Calu3 (cell line): ENCODE results near the gene KLK13. TPM values are rescaled to one million over a fixed set of nuclear protein-coding genes. Genes with fewer than 3 reads are reported as not detected.

Experiments used
- BruUV-seq: library from RNA; stranded (reverse); fragments of 400-500 nt; replicated peaks from 2 replicates; lab custom pipeline; 2021; lab: Mats Ljungman, UMichigan
- CTCF ChIA-PET: fragments of 300-600 bp; sonication (Branson Sonifier 250); formaldehyde crosslinking; loops from one replicate; lab custom pipeline; 2022; ENCODE audit warnings: antibody characterized with exemption; lab: Charles Lee
- DNase-seq: peaks from one replicate; pipeline ENCODE4 v3.0.0; 2022
- H3K27ac Mint-ChIP-seq: one replicate; pipeline ENCODE4 v1.8.0; 2022; ENCODE audit warnings: mixed read lengths; ENCODE audit not compliant: unreplicated experiment
- H3K27me3 Mint-ChIP-seq: one replicate; pipeline ENCODE4 v1.8.0; 2022; ENCODE audit warnings: mixed read lengths; ENCODE audit not compliant: unreplicated experiment
- H3K36me3 Mint-ChIP-seq: one replicate; pipeline ENCODE4 v1.8.0; 2022; ENCODE audit warnings: mild to moderate bottlenecking, moderate library complexity, mixed read lengths; ENCODE audit not compliant: insufficient read depth, unreplicated experiment
- H3K4me1 Mint-ChIP-seq: one replicate; pipeline ENCODE4 v1.8.0; 2022; ENCODE audit warnings: mild to moderate bottlenecking, low read depth, mixed read lengths; ENCODE audit not compliant: unreplicated experiment
- H3K4me3 Mint-ChIP-seq: one replicate; pipeline ENCODE4 v1.8.0; 2022; ENCODE audit warnings: mild to moderate bottlenecking, low read depth, moderate library complexity, mixed read lengths; ENCODE audit not compliant: unreplicated experiment
- H3K9me3 Mint-ChIP-seq: one replicate; pipeline ENCODE4 v1.8.0; 2022; ENCODE audit warnings: low read depth, mixed read lengths; ENCODE audit not compliant: unreplicated experiment
- CTCF ChIP-seq: fragments of 200-600 bp; IDR thresholded peaks from one replicate; pipeline ENCODE4 v1.8.0; 2022; ENCODE audit warnings: antibody characterized with exemption; ENCODE audit not compliant: unreplicated experiment
- intact Hi-C: fragments of 100-400 bp; cut with micrococcal nuclease; formaldehyde crosslinking; loops from one replicate; pipeline ENCODE4 v1.10.0; 2022; ENCODE audit not compliant: unreplicated experiment
- total RNA-seq: library from RNA; stranded (reverse); gene quantifications from 2 replicates; pipeline ENCODE4 v1.2.3, GENCODE V29; 2022

KLK13 gene
- total RNA-seq, 1 experiment from 2014 or later = not detected

GRCh38 chr19:51016798-51017683 lies 47.9 kb downstream of the KLK13 start:
- peak overlapping the region; percentile 86 for H3K27ac Mint-ChIP-seq

GRCh38 chr19:51015691-51016267 lies 49.1 kb downstream of the KLK13 start:
- Mint-ChIP-seq H3K27ac (no peak overlapping the region), H3K27me3 (peaks cover 4% of the 10 kb centered on the region), H3K4me1 (peaks cover 33% of the 10 kb centered on the region), H3K9me3 (no peaks in the 10 kb centered on the region), H3K4me3 (peak overlapping the region; percentile 89), H3K36me3 (peaks cover 57% of the 10 kb centered on the region)
- CTCF ChIA-PET = interaction anchor here (1.6 to 2.2 kb wide), 3 partner anchors 24 to 117 kb away, joined by 6 to 38 read pairs (median 9); partner anchors contain the start of gene KLK6
- no peak for TF ChIP-seq CTCF
- no TSS peak for BruUV-seq
- DNase-seq = no peak
- intact Hi-C loops = loop anchor here (1.0 to 10.0 kb wide), 2 partner anchors 85 to 211 kb away; no protein-coding TSS in a partner anchor

More at GRCh38 chr19:51016798-51017683, 47.9 kb downstream of the KLK13 start:
- Mint-ChIP-seq H3K4me3 (peak overlapping the region; percentile 89), H3K4me1 (peaks cover 30% of the 10 kb centered on the region), H3K36me3 (peaks cover 57% of the 10 kb centered on the region), H3K27me3 (no peaks in the 10 kb centered on the region), H3K9me3 (no peaks in the 10 kb centered on the region)
- TF ChIP-seq CTCF = peak; percentile 98
- intact Hi-C loops = loop anchor here (1.0 to 10.0 kb wide), 3 partner anchors 49 to 212 kb away; no protein-coding TSS in a partner anchor
- CTCF ChIA-PET = interaction anchor here (0.5 to 3.2 kb wide), 25 partner anchors 15 to 1543 kb away, joined by 3 to 43 read pairs (median 6); partner anchors contain the start of genes KLK6 and KLK8
- DNase-seq = peak; percentile 98
- no TSS peak for BruUV-seq

- DNase-seq = no peak
- Mint-ChIP-seq H3K27me3 (peaks cover 19% of the 10 kb centered on the region), H3K27ac (no peak overlapping the region), H3K9me3 (no peaks in the 10 kb centered on the region), H3K4me3 (no peak overlapping the region), H3K4me1 (peaks cover 37% of the 10 kb centered on the region), H3K36me3 (peaks cover 48% of the 10 kb centered on the region)
- CTCF ChIA-PET = no interaction called here
- intact Hi-C loops = loop anchor here (10.0 kb wide), 1 partner anchor 209 kb away; no protein-coding TSS in a partner anchor
- TF ChIP-seq CTCF = no peak
- BruUV-seq = no TSS peak
Measured at GRCh38 chr19:51014242-51014641, 50.6 kb downstream of the KLK13 start.

GRCh38 chr19:51012661-51013190 lies 52.2 kb downstream of the KLK13 start:
- intact Hi-C loops = loop anchor here (10.0 kb wide), 1 partner anchor 208 kb away; no protein-coding TSS in a partner anchor
- CTCF ChIA-PET = interaction anchor here (1.0 kb wide), 1 partner anchor 20 kb away, joined by 3 read pairs; no protein-coding TSS in a partner anchor
- H3K27me3 Mint-ChIP-seq = peaks cover 28% of the 10 kb centered on the region

More at GRCh38 chr19:51012661-51013190, 52.2 kb downstream of the KLK13 start:
- TF ChIP-seq CTCF = no peak
- peaks cover 26% of the 10 kb centered on the region for H3K4me1 Mint-ChIP-seq
- DNase-seq = no peak
- H3K36me3 Mint-ChIP-seq = peaks cover 33% of the 10 kb centered on the region
- H3K4me3 Mint-ChIP-seq = no peak overlapping the region
- no peaks in the 10 kb centered on the region for H3K9me3 Mint-ChIP-seq
- BruUV-seq = no TSS peak
- no peak overlapping the region for H3K27ac Mint-ChIP-seq
